DMS 273 treated with DMSO at 0.1 percent for 48 hours (cell line): ENCODE measurements around the gene MS4A3.
"Not testable (repeated sequence)": the region's sequence is repeated elsewhere in the genome, so short reads cannot be mapped to it uniquely, and the experiment has no call there.

ENCODE experiments used
- DNase-seq: peaks from one replicate; lab custom pipeline; 2025; lab: John Stamatoyannopoulos, UW

Gene MS4A3

DNA sequence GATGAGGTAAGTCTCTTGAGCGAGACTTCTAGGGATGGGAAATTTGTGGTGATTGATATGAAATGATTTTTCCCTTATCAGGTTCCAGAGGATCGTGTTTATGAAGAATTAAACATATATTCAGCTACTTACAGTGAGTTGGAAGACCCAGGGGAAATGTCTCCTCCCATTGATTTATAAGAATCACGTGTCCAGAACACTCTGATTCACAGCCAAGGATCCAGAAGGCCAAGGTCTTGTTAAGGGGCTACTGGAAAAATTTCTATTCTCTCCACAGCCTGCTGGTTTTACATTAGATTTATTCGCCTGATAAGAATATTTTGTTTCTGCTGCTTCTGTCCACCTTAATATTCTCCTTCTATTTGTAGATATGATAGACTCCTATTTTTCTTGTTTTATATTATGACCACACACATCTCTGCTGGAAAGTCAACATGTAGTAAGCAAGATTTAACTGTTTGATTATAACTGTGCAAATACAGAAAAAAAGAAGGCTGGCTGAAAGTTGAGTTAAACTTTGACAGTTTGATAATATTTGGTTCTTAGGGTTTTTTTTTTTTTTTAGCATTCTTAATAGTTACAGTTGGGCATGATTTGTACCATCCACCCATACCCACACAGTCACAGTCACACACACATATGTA, 39.1 kb downstream of the MS4A3 start:
- no peak for DNase-seq

DNA sequence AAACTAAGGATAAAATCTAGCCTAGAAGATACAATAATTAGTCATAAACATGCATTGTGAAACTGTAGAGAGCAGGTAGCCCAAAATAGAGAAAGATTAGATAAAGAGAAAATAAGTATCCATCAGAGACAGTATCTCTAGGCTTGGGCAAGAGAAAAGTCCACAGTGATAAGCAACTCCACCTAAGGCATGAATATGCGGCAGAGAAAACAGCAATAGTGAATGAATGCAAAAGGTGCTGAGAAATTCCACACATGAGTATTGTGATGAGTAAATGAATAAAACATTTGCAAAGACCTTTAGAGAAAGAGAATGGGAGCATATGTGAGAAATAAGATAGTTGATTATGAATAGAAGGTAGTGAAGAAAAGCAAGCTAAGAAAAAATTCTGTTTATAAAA, 40.7 kb downstream of the MS4A3 start:
- DNase-seq, result no peak

GRCh38 chr11:60098508-60098907, 42.0 kb downstream of the MS4A3 start:
- DNase-seq, result no peak

- DNase-seq, result no peak
Measured at GRCh38 chr11:60100516-60100915, 44.1 kb downstream of the MS4A3 start.

DNA sequence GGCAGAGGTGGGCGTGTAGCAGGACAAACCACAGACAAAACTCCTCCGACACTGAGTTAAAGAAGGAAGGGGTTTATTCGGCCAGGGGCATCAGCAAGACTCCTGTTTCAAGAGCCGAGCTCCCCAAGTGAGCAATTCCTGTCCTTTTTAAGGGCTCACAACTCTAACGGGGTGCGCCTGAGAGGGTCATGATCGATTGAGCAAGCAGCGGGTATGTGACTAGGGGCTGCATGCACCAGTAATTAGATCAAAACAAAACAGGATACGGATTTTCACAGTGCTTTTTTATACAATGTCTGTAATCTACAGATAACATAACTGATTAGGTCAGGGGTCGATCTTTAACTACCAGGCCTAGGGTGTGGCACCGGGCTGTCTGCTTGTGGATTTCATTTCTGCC, 44.9 kb downstream of the MS4A3 start:
- DNase-seq, result not testable (repeated sequence)

- not testable (repeated sequence) for DNase-seq
Measured at GRCh38 chr11:60104471-60105115, 48.1 kb downstream of the MS4A3 start.

GRCh38 chr11:60108631-60109030, 52.2 kb downstream of the MS4A3 start:
- not testable (repeated sequence) for DNase-seq

DNA sequence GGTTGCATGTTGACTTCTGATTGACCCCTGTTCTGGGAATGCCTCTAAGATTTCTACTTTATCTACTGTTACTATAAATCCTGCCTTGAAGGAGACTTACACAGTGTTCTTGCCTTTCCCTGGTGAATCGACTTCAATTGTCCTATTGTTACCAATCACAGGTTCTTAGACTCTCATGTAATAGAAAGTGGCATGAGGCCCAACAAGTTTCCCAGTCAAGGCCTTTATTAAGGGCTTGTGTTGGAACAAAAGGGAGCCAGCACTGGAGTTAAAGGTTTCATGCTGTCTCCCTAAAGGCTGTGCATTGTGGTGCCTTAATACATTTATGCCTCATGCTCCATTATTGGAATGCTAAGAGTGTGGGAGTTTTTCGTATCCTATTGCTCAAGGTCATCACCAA, 55.3 kb downstream of the MS4A3 start:
- no peak for DNase-seq

DNA sequence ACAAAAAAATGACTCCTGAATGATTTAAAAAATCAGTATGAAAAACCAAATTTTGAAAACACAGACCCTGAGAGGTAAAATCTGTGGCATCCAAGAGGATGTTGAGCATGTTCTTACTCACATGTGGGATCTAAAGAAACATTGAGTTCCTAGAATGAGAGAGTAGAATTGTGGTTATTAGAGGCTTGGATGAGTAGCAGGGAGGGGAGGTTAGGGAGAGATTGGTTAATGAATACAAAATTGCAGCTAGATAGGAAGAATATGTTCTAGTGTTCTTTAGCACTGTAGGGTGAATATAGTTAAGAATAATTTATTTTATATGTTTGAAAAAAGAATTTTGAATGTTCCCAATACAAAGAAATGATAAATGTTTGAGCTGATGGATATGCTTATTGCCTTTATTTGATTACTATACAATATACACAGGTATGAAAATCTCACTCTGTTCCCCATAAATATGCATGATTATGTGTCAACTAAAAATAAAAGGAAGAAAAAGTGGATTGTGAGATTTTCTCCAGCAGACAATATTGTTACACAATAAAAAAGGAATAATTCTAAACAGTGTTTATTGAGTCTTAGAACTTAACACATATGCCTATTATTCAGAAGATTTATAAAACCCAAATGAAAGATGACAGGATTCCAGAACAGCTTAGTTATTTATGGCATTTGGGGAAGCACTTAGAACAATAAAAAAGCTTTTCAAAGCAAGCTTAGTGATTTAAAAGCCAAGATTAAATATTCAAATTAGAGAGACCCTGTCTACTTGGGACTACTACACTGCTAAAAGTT, 60.7 kb downstream of the MS4A3 start:
- no peak for DNase-seq

GRCh38 chr11:60118338-60118737, 61.9 kb downstream of the MS4A3 start:
- no peak for DNase-seq

DNA sequence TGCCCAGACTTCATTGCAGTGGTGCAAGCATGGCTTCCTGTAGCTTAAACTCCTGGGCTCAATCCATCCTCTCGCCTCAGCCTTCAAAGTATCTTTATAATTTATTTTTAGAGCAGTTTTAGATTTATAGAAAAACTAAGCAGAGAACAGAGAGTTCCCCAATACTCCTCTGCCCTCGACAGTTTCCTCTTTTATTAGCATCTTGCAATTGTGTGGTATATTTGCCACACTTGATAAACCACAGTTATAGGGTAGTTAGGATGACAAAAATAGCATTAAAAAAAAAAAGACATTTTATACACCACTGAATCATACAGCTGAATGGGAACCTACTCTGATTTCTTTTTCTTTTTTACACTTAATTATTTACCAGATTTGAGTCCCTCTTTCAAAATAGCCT, 63.2 kb downstream of the MS4A3 start:
- DNase-seq, result no peak
